NCI-H1436 (cell line): ENCODE data around the gene KRT222.

ENCODE experiments used
- DNase-seq: peaks from one replicate; lab custom pipeline; 2025; lab: John Stamatoyannopoulos, UW

KRT222 gene

DNA sequence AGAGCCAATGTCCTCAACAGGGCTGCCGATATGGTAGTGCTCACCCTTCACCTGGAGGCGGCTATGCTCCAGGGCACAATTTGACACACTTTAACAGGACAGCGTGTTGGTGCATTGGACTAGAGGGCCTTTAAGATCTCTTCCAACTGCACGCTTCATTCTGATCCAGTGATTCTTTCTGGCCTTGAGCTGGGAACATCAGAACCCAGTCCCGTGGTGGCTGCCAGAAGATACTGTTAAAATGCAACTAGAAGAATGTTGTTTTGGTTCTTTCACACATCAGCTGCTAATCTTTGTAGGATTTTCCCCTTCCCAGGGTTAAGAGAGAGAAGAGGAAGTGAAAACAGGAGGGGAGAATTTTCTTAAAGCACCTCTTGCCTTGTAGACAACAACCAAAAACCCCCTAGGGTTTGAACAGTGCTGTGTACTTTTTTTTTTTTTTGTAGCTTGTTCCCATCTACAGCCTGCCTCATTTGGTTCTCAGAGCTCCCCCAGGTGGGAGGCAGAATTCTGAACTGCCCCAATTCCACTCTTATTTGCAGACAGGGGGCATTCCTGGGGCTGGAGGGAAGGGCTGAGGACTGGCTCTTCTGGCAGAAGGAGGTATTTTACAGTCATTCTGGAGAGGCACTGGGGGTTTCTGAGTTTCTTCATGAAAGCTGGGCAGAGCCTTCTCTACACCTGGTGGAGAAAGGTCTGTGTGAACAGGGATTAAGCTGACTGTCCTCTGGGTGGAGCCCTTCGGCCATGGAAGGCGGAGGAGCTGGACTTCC, 49.7 kb downstream of the KRT222 start:
- no peak for DNase-seq

DNA sequence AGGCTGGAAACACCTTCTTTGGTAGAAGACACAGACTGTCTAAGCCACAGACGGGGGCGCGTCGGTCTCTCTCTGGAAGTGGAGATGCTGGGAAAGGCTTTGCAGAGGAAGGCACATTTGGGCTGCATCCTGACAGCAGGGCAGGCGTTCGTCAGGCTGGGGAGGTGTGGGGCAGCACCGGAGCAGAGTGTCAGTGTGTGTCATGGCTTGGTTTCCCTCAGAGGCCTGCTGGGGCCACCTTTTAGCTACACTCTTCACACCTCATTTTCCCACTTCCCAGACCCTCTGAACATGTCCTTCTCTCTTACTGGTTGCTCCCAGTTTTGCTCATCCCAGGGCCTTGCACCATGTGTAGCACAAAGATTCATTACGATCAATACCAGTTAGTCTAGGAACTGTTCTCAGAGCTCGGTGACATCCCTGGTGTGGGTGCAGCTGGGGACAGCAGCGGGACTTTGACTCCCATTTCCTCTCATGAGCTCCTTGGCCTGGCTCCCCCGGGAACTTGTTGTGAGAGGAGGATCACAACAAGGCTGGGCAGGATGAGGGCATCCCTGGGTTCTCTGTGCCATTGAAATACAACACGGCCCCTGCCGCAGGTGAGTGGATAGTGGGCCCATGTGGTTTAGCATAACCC, 50.4 kb downstream of the KRT222 start:
- DNase-seq, result no peak

DNA sequence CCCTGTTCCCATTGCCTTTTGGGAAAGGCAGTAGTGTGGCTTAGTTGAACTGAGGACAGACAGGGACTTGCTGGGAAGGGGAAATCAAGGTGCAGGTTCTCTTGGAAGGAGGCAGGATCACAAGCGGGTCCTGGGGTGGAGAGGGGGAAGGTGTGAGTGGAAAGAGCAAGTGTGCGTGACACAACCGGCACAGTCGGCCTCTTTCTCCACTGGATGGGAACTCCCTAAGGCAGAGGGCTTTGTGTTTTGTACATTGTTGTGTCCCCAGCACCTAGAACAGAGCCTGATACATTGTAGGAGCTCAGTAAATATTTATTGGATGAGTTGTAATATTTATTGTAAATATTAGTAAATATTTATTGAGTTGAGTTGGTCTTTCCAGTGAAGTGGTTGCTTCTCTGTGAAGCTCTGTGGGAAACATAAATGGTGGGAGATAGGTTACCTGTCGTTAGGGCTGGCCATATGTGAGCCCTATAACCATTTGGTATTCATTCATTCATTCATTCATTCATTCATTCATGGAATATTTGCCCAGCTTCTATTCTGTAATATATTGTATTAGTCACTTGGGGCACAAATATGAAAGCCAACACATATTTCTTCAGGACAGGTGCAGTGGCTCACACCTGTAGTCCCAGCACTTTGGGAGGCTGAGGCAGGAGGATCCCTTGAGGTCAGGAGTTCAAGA, 51.4 kb downstream of the KRT222 start:
- DNase-seq, result no peak

DNA sequence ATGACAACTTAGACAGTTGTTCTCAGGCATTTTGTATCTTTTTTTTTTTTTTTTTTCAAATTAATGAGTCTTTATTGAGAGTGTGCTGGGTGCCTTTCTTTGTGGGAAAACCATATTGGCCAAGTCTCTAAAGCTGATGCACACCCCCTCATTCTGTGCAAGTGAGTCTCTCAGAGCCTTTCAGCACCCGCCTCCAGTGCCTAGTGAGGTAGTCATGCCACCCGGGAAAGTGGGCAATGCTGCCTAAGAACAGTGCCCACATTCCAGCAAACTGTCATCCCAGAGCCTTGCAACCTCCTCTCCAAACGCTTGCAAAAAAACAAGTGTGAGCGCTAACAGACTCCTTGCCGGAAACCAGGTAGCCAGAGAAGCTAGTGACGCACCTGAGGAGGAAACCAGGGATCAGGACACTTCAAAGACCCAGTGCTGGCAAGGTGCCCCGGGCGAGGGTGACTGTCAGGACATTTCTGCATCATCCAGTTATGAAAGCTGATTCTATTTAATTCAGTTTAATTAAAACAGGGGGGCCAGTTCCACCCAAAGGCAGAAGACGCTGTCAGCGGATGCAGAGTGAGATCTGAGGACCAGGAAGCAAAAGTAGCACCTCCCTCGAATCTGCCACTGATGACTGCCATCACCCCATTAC, 52.3 kb downstream of the KRT222 start:
- DNase-seq, result no peak

DNA sequence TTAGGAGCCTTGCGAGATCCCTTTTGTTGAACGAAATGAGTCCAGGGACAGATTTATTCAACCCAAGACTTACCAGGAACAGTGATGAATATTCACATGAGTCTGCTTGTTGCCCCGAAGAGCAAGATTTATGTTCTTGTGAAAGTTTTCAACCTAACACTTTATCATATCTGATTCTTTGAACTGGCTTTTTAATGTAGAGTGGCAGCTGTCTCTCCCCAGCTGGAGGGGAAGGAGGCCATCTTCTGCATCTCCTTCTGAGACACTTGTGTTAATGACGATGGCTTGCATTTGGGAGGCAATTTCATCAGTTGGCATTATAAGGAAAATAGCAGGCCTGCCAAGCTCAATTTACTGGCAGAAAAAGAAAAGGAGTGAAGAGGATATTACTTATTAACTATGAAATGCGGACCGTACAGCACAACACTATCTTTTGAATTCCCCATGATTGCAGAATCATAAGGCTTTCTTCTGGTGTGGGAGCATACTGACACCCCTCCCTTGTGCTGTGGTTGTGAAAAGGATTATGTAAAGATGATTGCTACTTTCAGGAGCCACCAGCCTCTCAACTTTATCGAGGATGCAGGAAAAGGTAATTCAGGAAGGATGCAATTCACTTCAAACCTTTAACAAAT, 53.0 kb downstream of the KRT222 start:
- no peak for DNase-seq

DNA sequence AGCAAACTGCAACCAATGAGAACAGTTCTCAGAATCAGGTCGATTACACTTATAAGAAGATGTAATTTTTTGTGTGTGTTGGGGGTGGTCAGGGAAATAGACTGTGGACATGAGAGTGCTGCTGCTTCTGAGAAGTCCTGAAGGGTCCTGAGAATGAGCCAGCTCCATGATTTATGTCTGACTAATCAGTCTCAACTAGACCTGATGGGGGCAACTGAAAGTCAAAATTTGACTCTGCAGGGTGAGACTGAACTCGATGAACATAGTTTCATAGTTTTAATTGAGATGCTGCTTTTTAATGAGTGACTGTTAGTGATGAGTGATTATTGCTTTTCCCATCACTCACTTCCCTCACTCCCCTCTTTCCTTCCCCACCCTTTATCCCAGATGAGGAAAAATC, 54.6 kb downstream of the KRT222 start:
- no peak for DNase-seq

DNA sequence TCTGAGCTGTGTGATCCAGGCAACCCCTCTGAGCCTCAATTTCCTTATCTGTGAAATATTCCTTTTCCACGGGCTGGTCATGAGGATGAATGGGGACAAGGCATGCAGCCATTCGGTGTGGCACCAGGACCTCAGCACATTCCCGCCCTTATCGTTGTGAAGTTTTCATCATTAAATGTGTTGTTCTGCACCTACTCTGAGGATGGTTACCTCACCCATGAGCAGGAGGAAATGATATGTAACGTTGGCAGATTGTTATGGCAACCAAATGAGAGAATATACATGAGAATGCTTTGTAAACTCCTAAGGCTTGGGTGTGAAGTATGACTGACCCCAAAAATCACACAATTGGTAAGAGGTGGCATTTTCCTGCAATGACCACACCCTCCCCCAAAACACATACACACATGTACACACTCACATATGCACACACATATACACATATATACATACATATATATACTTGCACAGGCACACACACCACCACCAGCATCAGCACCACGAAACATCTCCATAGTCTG, 56.9 kb downstream of the KRT222 start:
- no peak for DNase-seq

DNA sequence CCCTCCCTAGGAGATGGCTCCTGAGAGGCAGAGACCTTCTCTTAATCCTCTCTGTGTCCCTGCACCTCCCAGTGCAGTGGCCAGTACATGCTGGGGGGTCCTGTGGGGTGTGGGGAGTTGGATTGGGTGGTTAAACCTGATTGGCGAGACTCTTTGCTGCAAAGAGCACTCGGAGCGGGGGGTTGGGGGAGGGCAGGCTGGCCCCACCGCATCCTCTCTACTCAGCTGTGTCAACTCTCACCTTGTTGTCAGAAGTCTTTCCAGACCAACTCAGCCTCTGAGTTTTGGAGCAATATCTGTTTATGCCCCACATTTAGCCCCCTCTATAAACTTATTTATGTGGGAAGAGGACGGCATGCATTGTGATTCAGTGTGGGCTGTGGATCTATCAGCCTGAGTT, 57.3 kb downstream of the KRT222 start:
- DNase-seq, result no peak

DNA sequence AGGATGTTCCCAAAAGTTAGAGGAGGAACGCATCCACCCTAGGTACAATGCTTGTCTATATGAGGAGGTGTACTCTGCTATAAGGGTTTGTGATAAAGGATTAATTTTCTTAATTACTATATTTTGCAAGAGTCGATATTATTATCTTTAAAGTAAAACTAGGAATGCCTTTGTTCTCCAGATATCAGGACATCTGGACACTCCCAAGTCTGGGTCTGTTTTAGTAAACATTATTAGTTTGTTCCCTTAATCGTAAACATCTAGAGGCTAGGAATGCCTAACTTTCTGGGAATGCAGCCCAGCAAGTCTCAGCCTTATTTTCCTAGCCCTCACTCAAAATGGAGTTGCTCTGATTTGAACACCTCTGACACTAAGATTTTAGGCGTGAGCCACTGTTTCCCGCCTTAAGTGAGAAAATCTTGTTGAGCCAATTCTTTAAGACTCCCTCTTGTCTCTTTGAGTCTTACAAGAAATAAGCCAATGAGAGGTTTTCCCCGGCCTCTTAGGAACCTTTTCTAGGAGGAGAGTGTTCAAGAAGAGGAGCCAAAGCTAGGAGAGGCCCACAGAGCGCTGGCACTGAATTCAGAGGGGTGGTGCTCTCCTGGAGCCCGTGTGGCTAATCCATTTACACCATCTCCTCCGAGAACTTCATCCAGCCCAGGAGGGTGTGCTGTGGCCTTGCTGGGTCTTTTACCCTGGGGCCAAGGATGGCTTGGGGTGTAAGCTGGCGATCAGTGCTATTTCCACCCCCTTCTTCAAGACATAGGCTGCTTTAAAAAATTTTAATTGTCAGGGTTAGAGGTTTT, 58.2 kb downstream of the KRT222 start:
- no peak for DNase-seq

DNA sequence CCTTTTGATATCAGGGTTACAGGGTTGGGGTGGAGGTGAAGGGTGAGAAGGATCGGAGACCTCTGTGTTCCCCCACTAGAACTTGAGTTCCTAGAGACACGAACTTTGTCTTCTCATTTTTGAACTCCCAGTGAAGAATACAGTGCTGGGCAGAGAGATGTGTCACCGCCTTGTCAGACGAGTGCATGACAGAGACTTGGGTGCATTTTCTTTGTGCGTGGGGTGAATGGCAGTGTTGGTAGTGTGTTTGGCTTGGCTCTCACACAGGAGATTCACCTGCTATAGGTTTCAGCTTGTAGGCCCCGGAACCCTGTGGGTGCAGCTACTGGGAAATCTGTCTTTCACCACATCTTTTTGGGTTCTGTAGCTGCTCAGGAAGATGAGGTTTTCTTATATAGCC, 59.7 kb downstream of the KRT222 start:
- no peak for DNase-seq
